Smooth muscle cell of trachea (primary cell): ENCODE results near the gene SELENOM. TPM values are rescaled to one million over a fixed set of nuclear protein-coding genes. Genes with fewer than 3 reads are reported as not detected.

Experiments used
- total RNA-seq: library from RNA; depleted of rRNA; stranded (reverse); fragments of >200 nt; gene quantifications from 2 replicates; pipeline ENCODE4 v1.2.1, GENCODE V29; 2014

SELENOM gene
- total RNA-seq = 82.5 and 153 TPM in 2 replicates

GRCh38 chr22:31107178-31107893 lies at the start of gene SELENOM:
Gene SELENOM (minus strand): TSS chr22:31107568. CDS start chr22:31107505, 63 bp downstream.

DNA sequence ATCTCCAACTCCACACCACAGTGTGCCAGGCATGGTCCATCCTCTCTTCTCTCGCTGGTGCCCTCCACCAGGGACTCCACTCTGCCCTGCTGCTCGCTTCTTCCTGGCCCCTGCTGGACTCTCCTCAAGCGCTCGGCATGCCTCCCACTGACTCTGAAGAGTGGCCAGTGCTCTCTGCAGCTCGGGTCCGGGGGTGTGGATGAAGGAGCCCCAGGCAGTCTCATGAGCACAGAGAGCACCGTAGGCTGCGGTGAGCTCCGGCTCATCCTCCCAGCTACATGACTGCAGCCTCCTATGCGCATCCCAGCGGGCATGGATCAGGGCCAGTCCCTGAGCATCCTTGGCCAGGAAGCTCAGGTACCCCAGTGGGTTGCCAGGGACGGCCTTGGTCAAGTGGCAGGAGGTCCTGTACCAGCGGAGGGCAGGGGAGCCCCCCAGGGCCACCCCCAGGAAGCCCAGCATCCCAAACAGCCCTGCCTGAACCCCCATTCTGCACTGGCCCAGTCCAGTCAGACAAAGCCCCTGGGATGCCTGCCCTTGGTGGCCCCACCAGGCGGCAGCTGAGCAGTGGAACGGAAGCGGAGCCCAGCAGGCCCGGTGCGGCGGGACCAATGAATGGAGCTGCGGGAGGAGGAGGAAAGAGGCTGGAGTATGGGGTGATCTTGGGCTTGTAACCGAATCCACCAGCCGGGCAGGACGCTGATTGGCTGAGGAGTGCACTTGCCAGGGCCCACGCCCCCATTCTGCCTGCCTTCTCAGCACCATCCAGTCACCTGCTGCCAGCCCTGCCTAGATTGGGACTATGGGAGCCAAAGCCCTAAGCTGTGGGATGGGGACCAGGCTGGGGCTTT lies 32.7 kb upstream of the SELENOM start, which contains the start of gene PLA2G3:
Gene PLA2G3, minus strand, starts transcription at position 643 of the 851 bp plus-strand sequence. Its CDS starts 154 bp downstream, at position 489.

GRCh38 chr22:31122532-31123291 lies 15.3 kb upstream of the SELENOM start, which contains the start of gene INPP5J:
Gene INPP5J (plus strand): TSS chr22:31122966. CDS start chr22:31123015, 49 bp downstream.

DNA sequence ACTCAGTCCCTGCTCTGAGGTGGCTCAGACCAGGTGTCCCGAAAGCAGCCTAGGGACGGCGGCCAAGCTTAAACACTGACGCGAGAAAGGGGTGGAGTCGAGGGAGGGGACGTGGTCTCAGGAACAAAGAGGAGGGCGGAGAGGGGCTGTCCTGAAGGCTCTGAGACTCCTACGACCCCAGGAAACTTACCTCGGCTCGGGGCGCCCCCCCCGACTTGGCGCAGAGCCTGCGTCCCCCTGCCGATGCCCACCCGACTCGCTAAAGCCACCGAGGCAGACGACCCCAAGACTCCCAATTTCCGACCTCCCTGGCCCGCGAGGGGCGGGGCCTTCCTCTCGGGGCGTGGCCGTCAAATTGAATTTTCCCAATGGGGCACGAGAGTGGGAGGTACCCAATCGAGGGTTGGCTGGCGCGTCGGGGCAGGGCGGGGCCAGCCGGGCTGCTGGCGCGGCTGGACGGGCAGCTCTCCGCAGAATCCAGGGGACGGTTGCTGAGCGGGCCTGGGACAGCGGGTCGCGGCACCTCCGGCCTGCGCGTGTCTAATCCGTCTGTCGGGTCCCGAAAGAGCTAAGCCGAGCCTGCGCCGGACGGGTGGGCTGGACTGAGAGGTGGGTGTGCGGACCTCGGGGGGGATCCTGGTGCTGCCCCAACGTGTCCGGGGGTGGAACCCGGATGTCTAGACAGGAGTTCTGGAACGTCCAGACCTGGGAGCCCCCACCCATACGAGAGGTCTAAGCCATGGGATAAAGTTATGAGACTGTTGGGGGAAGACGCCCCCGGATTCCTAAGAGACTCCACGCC lies 26.3 kb downstream of the SELENOM start, which contains the start of gene SMTN:
Gene SMTN, plus strand, starts transcription at position 471 of the 802 bp plus-strand sequence. CDS start 1,941 bp downstream, outside the sequence.

Other genes starting within 250 kb of the SELENOM start
- gene MORC2, start 138.8 kb downstream of the SELENOM start, total RNA-seq = 16.1 and 18.5 TPM in 2 replicates
- 46.0 and 53.4 TPM in 2 replicates for gene TUG1, start 138.3 kb downstream of the SELENOM start, total RNA-seq
- 130 and 173 TPM in 2 replicates for gene SMTN, start 26.2 kb downstream of the SELENOM start, total RNA-seq
- under 0.01 and 0.73 TPM in 2 replicates for gene INPP5J, start 15.4 kb upstream of the SELENOM start, total RNA-seq
- 0.15 TPM in 1 of 2 replicates, not detected in the other for gene PLA2G3, start 32.9 kb upstream of the SELENOM start, total RNA-seq
- 41.3 and 51.9 TPM in 2 replicates for gene RNF185, start 52.6 kb upstream of the SELENOM start, total RNA-seq
- gene LIMK2, start 104.7 kb upstream of the SELENOM start, total RNA-seq = 22.2 and 25.7 TPM in 2 replicates
- gene PIK3IP1, start 184.9 kb upstream of the SELENOM start, total RNA-seq = 37.1 and 55.1 TPM in 2 replicates
- gene PATZ1, start 238.8 kb upstream of the SELENOM start, total RNA-seq = 13.1 and 18.7 TPM in 2 replicates